ENCODE measurements around the gene ASIC1. TPM values are rescaled to one million over a fixed set of nuclear protein-coding genes. Genes with fewer than 3 reads are reported as not detected.

ASIC1 gene
- total RNA-seq, 1 donor: 0.72 TPM

GRCh38 chr12:50110762-50111351 lies 53.5 kb downstream of the ASIC1 start:
- H3K4me3 ChIP-seq (ENCODE audit: insufficient read depth, low read length): peak overlapping the region; percentile 30
- peak overlapping the region; percentile 70 for H3K4me2 ChIP-seq (ENCODE audit: insufficient read depth, low read length)
- peak; percentile 90 for DNase-seq (ENCODE audit: insufficient read length, low spot score, missing footprints)

GRCh38 chr12:50111395-50111692 lies 53.9 kb downstream of the ASIC1 start:
- H3K27ac ChIP-seq (ENCODE audit: low read depth, low read length): peak overlapping the region; percentile 70
- DNase-seq (ENCODE audit: insufficient read length, low spot score, missing footprints): no peak
- H3K27me3 ChIP-seq (ENCODE audit: insufficient read depth, low read length): no peaks in the 10 kb centered on the region
- peaks cover 5% of the 10 kb centered on the region for H4K20me1 ChIP-seq (ENCODE audit: insufficient read depth, low read length)
- no peak for TF ChIP-seq CTCF (IDR thresholded peaks at IDR 0.05; ENCODE audit: extremely low read depth, low read depth, low read length)
- peak overlapping the region; percentile 59 for H3K4me3 ChIP-seq (ENCODE audit: insufficient read depth, low read length)
- H3K4me2 ChIP-seq (ENCODE audit: insufficient read depth, low read length): peak overlapping the region; percentile 70
- peaks cover 36% of the 10 kb centered on the region for H3K79me2 ChIP-seq (ENCODE audit: insufficient read depth, low read length)
- peaks cover 3% of the 10 kb centered on the region for H3K36me3 ChIP-seq (ENCODE audit: insufficient read depth, low read length)
- peak overlapping the region; percentile 80 for H2AFZ ChIP-seq (ENCODE audit: low read length)
- peaks cover 23% of the 10 kb centered on the region for H3K4me1 ChIP-seq (ENCODE audit: insufficient read depth, low read length)
- H3K9me3 ChIP-seq (ENCODE audit: low read depth, low read length): no peaks in the 10 kb centered on the region

More at GRCh38 chr12:50110762-50111351, 53.5 kb downstream of the ASIC1 start:
- peaks cover 31% of the 10 kb centered on the region for H3K79me2 ChIP-seq (ENCODE audit: insufficient read depth, low read length)
- H3K4me1 ChIP-seq (ENCODE audit: insufficient read depth, low read length): peaks cover 23% of the 10 kb centered on the region
- H3K27me3 ChIP-seq (ENCODE audit: insufficient read depth, low read length): no peaks in the 10 kb centered on the region
- peaks cover 3% of the 10 kb centered on the region for H3K36me3 ChIP-seq (ENCODE audit: insufficient read depth, low read length)
- peaks cover 3% of the 10 kb centered on the region for H4K20me1 ChIP-seq (ENCODE audit: insufficient read depth, low read length)
- H3K9me3 ChIP-seq (ENCODE audit: low read depth, low read length): no peaks in the 10 kb centered on the region
- peak overlapping the region; percentile 70 for H3K27ac ChIP-seq (ENCODE audit: low read depth, low read length)
- TF ChIP-seq CTCF (IDR thresholded peaks at IDR 0.05; ENCODE audit: extremely low read depth, low read depth, low read length): no peak
- H2AFZ ChIP-seq (ENCODE audit: low read length): peak overlapping the region; percentile 80

GRCh38 chr12:50111693-50112455 lies 54.5 kb downstream of the ASIC1 start, which contains the start of gene COX14:
Gene COX14 (plus strand): TSS chr12:50112236. CDS start chr12:50120044, 7,808 bp downstream.
- H3K4me2 ChIP-seq (ENCODE audit: insufficient read depth, low read length): peak within 1 kb of the TSS; percentile 89
- peak within 1 kb of the TSS; percentile 77 for H3K4me3 ChIP-seq (ENCODE audit: insufficient read depth, low read length)
- no peaks in the 10 kb centered on the region for H3K27me3 ChIP-seq (ENCODE audit: insufficient read depth, low read length)
- TF ChIP-seq CTCF (IDR thresholded peaks at IDR 0.05; ENCODE audit: extremely low read depth, low read depth, low read length): peak; percentile 93
- peak; percentile 99 for DNase-seq (ENCODE audit: insufficient read length, low spot score, missing footprints)
- H3K27ac ChIP-seq (ENCODE audit: low read depth, low read length): peak within 1 kb of the TSS; percentile 95
- peak within 1 kb of the TSS; percentile 85 for H2AFZ ChIP-seq (ENCODE audit: low read length)
- H4K20me1 ChIP-seq (ENCODE audit: insufficient read depth, low read length): peaks cover 8% of the 10 kb centered on the region
- H3K9me3 ChIP-seq (ENCODE audit: low read depth, low read length): no peaks in the 10 kb centered on the region
- peaks cover 3% of the 10 kb centered on the region for H3K36me3 ChIP-seq (ENCODE audit: insufficient read depth, low read length)
- H3K4me1 ChIP-seq (ENCODE audit: insufficient read depth, low read length): peaks cover 23% of the 10 kb centered on the region
- H3K79me2 ChIP-seq (ENCODE audit: insufficient read depth, low read length): peaks cover 41% of the 10 kb centered on the region
